Astrocyte (in vitro differentiated cells and primary cell): ENCODE data around the gene XXYLT1. TPM values are rescaled to one million over a fixed set of nuclear protein-coding genes. Genes with fewer than 3 reads are reported as not detected.

Source experiments
- DNase-seq: peaks from one replicate; pipeline ENCODE4 v3.0.0-alpha.2; 2010; ENCODE audit warnings: low read depth
- FAIRE-seq: peaks from 2 replicates; lab custom pipeline; 2011; peaks lifted over from hg19 to GRCh38; lab: Jason Lieb, UNC
- H2AFZ ChIP-seq: 2 replicates; pipeline ENCODE4 v1.6.0; 2012; ENCODE audit warnings: low read depth, low read length, inconsistent platforms
- H3K27ac ChIP-seq: 2 replicates; pipeline ENCODE4 v1.5.1; 2011; ENCODE audit warnings: low read depth, low read length, inconsistent platforms
- H3K27me3 ChIP-seq: 2 replicates; pipeline ENCODE4 v1.6.0; 2011; ENCODE audit warnings: low read length, inconsistent platforms; ENCODE audit not compliant: insufficient read depth
- H3K36me3 ChIP-seq: 2 replicates; pipeline ENCODE4 v1.5.1; 2011; ENCODE audit warnings: low read length, inconsistent platforms; ENCODE audit not compliant: insufficient read depth
- H3K4me1 ChIP-seq: 2 replicates; pipeline ENCODE4 v1.5.1; 2011; ENCODE audit warnings: low read length, inconsistent platforms; ENCODE audit not compliant: insufficient read depth
- H3K4me2 ChIP-seq: 2 replicates; pipeline ENCODE4 v1.6.0; 2012; ENCODE audit warnings: low read length, inconsistent platforms
- H3K4me3 ChIP-seq: 2 replicates; pipeline ENCODE4 v1.5.1; 2011; ENCODE audit warnings: low read depth, mild to moderate bottlenecking, low read length, inconsistent platforms; ENCODE audit not compliant: insufficient read depth
- H3K79me2 ChIP-seq: 2 replicates; pipeline ENCODE4 v1.6.0; 2012; ENCODE audit warnings: mild to moderate bottlenecking, low read length, inconsistent platforms; ENCODE audit not compliant: insufficient read depth
- H3K9ac ChIP-seq: 2 replicates; pipeline ENCODE4 v1.6.0; 2012; ENCODE audit warnings: mild to moderate bottlenecking, low read length, inconsistent platforms
- H3K9me3 ChIP-seq: 2 replicates; pipeline ENCODE4 v1.5.1; 2012; ENCODE audit warnings: low read depth, mild to moderate bottlenecking, low read length, inconsistent platforms; ENCODE audit not compliant: insufficient read depth
- H4K20me1 ChIP-seq: 2 replicates; pipeline ENCODE4 v1.6.0; 2012; ENCODE audit warnings: low read length, inconsistent platforms; ENCODE audit not compliant: insufficient read depth
- H3K27ac Mint-ChIP-seq: one replicate; pipeline ENCODE4 v1.8.0; 2021; ENCODE audit warnings: mild to moderate bottlenecking, mixed read lengths; ENCODE audit not compliant: unreplicated experiment
- H3K27me3 Mint-ChIP-seq: one replicate; pipeline ENCODE4 v1.8.0; 2021; ENCODE audit warnings: low read depth, mixed read lengths; ENCODE audit not compliant: unreplicated experiment
- H3K36me3 Mint-ChIP-seq: one replicate; pipeline ENCODE4 v1.8.0; 2021; ENCODE audit warnings: low read depth, mixed read lengths; ENCODE audit not compliant: unreplicated experiment
- H3K4me1 Mint-ChIP-seq: one replicate; pipeline ENCODE4 v1.8.0; 2021; ENCODE audit warnings: low read depth, mixed read lengths; ENCODE audit not compliant: unreplicated experiment
- H3K4me3 Mint-ChIP-seq: one replicate; pipeline ENCODE4 v1.8.0; 2021; ENCODE audit warnings: mild to moderate bottlenecking, moderate library complexity, mixed read lengths; ENCODE audit not compliant: unreplicated experiment
- H3K9me3 Mint-ChIP-seq: one replicate; pipeline ENCODE4 v1.8.0; 2021; ENCODE audit warnings: mild to moderate bottlenecking, mixed read lengths; ENCODE audit not compliant: unreplicated experiment
- EZH2 ChIP-seq: IDR thresholded peaks from 2 replicates; pipeline ENCODE4 v1.6.1; 2012; ENCODE audit warnings: mild to moderate bottlenecking, low read length, inconsistent platforms; ENCODE audit not compliant: insufficient read depth
- total RNA-seq: library from RNA; stranded (reverse); gene quantifications from 2 replicates; pipeline ENCODE4 v1.2.1, GENCODE V29; 2021
- TF ChIP-seq, protein P1 (sequence below): IDR thresholded peaks from 2 replicates; pipeline ENCODE4 v1.5.1; 2011; ENCODE audit warnings: low read depth, mild to moderate bottlenecking, inconsistent platforms, low read length, moderate library complexity; ENCODE audit not compliant: insufficient read depth

XXYLT1 gene
- total RNA-seq, 1 donor from 2014 or later = 26.2 TPM

DNA sequence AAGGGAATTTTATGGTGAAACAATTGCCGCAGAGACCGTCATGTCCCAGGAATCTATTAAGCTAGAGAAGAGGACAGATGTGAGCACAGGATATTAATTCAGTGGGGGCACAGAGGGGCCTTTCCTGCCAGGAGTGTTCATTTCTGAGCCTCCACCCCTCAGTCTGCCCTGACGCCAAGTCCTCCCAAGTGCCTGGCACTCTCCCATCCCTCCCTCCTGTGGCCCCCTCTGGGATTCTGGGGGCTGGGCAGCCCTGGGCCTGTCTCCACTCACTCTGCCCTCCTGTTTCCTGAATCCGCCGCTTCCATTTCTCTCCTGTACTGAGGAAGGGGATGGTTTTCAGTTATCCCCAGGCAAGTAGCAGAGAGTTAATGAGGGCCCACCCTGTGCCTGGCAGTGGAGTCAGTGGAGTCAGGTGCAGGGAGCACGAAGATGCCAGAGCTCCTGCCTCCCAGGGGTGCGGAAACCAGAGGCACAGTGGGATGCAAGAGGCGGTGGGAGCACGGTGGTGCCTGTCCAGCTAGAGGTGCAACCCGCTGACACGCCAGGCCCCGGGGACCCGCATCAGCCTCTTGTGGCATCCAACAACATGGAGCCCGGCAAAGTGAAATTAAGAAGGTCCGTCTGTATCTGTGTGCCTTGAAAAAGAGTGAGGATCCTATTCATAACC is 212.5 kb downstream of the XXYLT1 start:
- FAIRE-seq = no peak
- H3K9ac ChIP-seq = no peak overlapping the region

DNA sequence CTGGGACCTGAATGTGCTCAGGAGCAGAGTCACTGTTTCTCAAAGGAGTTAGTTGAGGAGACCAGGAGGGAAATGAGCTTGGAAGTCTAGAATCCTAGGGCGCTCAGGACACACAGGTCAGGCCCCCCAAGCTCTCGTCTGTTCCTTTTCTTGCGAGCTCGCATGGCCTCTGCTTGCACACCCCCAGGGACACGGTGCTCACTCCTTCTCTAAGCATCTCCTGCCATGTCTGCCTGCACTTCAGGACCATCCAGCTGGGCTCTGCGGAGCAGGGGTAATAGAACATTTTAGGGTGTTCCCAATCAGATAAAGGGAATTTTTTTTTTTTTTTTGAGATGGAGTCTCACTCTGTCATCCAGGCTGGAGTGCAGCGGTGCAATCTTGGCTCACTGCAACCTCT is 213.2 kb downstream of the XXYLT1 start:
- Histone ChIP-seq H3K36me3 (no peaks in the 10 kb centered on the region), H3K4me1 (no peaks in the 10 kb centered on the region), H3K9me3 (no peaks in the 10 kb centered on the region), H2AFZ (no peak overlapping the region), H3K79me2 (no peaks in the 10 kb centered on the region), H3K9ac (no peak overlapping the region), H3K4me2 (no peak overlapping the region), H3K27me3 (peaks cover 9% of the 10 kb centered on the region), H3K27ac (no peak overlapping the region), H4K20me1 (no peaks in the 10 kb centered on the region), H3K4me3 (no peak overlapping the region)
- Mint-ChIP-seq H3K4me1 (no peaks in the 10 kb centered on the region), H3K4me3 (no peak overlapping the region), H3K36me3 (no peaks in the 10 kb centered on the region), H3K9me3 (peaks cover 5% of the 10 kb centered on the region), H3K27ac (no peak overlapping the region), H3K27me3 (peaks cover 66% of the 10 kb centered on the region)
- FAIRE-seq (no peak), DNase-seq (no peak)
- TF ChIP-seq EZH2 = no peak
- TF ChIP-seq, protein P1, sequence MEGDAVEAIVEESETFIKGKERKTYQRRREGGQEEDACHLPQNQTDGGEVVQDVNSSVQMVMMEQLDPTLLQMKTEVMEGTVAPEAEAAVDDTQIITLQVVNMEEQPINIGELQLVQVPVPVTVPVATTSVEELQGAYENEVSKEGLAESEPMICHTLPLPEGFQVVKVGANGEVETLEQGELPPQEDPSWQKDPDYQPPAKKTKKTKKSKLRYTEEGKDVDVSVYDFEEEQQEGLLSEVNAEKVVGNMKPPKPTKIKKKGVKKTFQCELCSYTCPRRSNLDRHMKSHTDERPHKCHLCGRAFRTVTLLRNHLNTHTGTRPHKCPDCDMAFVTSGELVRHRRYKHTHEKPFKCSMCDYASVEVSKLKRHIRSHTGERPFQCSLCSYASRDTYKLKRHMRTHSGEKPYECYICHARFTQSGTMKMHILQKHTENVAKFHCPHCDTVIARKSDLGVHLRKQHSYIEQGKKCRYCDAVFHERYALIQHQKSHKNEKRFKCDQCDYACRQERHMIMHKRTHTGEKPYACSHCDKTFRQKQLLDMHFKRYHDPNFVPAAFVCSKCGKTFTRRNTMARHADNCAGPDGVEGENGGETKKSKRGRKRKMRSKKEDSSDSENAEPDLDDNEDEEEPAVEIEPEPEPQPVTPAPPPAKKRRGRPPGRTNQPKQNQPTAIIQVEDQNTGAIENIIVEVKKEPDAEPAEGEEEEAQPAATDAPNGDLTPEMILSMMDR = no peak

More for the DNA sequence above, 212.5 kb downstream of the XXYLT1 start:
- no peak for TF ChIP-seq EZH2
- TF ChIP-seq, protein P1 = no peak
- no peaks in the 10 kb centered on the region for H3K36me3 ChIP-seq
- no peak for DNase-seq
- H3K4me2 ChIP-seq = no peak overlapping the region
- H3K9me3 ChIP-seq = no peaks in the 10 kb centered on the region
- no peak overlapping the region for H3K4me3 Mint-ChIP-seq
- no peaks in the 10 kb centered on the region for H3K79me2 ChIP-seq
- no peak overlapping the region for H3K4me3 ChIP-seq
- H3K27me3 Mint-ChIP-seq = peaks cover 66% of the 10 kb centered on the region
- no peak overlapping the region for H3K27ac Mint-ChIP-seq
- no peak overlapping the region for H2AFZ ChIP-seq
- no peaks in the 10 kb centered on the region for H3K4me1 Mint-ChIP-seq
- H3K27ac ChIP-seq = no peak overlapping the region
- H3K9me3 Mint-ChIP-seq = peaks cover under 1% of the 10 kb centered on the region
- no peaks in the 10 kb centered on the region for H3K36me3 Mint-ChIP-seq
- peaks cover 7% of the 10 kb centered on the region for H3K27me3 ChIP-seq
- no peaks in the 10 kb centered on the region for H4K20me1 ChIP-seq
- no peaks in the 10 kb centered on the region for H3K4me1 ChIP-seq

DNA sequence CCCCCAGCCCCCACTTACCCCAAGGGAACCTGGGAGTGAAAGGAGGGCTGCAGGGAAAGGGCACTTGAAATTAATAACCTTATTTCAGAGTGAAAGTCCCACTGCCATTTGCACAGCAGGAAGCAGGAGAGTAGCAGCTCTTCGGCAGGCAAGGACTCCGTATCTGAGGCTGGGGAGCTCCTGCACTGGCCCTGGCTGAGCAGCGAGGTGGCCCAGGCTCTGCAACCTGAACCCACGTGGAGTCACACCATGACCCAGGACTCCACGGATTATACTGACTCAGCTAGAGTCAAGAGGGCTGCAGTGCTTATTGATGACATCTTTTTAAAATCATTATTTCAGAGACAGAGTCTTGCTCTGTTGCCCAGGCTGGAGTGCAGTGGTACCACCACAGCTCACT is 214.5 kb downstream of the XXYLT1 start:
- DNase-seq (no peak), FAIRE-seq (no peak)
- Mint-ChIP-seq H3K27ac (no peak overlapping the region), H3K4me3 (no peak overlapping the region), H3K36me3 (no peaks in the 10 kb centered on the region), H3K4me1 (no peaks in the 10 kb centered on the region), H3K27me3 (peaks cover 60% of the 10 kb centered on the region), H3K9me3 (peaks cover 5% of the 10 kb centered on the region)
- H3K4me3 ChIP-seq = no peak overlapping the region
- no peaks in the 10 kb centered on the region for H3K9me3 ChIP-seq
- H3K79me2 ChIP-seq = no peaks in the 10 kb centered on the region
- no peak overlapping the region for H3K9ac ChIP-seq
- H4K20me1 ChIP-seq = no peaks in the 10 kb centered on the region
- no peak overlapping the region for H2AFZ ChIP-seq
- no peaks in the 10 kb centered on the region for H3K4me1 ChIP-seq
- no peak for TF ChIP-seq EZH2
- TF ChIP-seq, protein P1 = no peak
- H3K27ac ChIP-seq = no peak overlapping the region
- no peak overlapping the region for H3K4me2 ChIP-seq
- H3K27me3 ChIP-seq = peaks cover 14% of the 10 kb centered on the region
- no peaks in the 10 kb centered on the region for H3K36me3 ChIP-seq
